Left renal pelvis (tissue), 4 donors: ENCODE data around the gene C22orf31. TPM values are rescaled to one million over a fixed set of nuclear protein-coding genes. Genes with fewer than 3 reads are reported as not detected.

Experiments
- DNase-seq, 4 donors: peaks; one replicate each; pipeline ENCODE4 v3.0.0-alpha.2; 2013; ENCODE audit warnings: low read depth in 4 of 4, low spot score in 3 of 4
- polyA plus RNA-seq, 4 donors: library from polyadenylated mRNA; unstranded; fragments of 120-200 nt; gene quantifications; one replicate each; pipeline ENCODE4 v1.2.1, GENCODE V29; 2013; ENCODE audit not compliant: insufficient read length in 4 of 4

Gene C22orf31
- polyA plus RNA-seq, 4 donors = 0.45 to 1.7 (median 1.1) TPM

GRCh38 chr22:29082826-29083545 is 21.4 kb upstream of the C22orf31 start:
- no peak for DNase-seq

GRCh38 chr22:29081517-29082236 is 20.0 kb upstream of the C22orf31 start:
- no peak for DNase-seq

DNA sequence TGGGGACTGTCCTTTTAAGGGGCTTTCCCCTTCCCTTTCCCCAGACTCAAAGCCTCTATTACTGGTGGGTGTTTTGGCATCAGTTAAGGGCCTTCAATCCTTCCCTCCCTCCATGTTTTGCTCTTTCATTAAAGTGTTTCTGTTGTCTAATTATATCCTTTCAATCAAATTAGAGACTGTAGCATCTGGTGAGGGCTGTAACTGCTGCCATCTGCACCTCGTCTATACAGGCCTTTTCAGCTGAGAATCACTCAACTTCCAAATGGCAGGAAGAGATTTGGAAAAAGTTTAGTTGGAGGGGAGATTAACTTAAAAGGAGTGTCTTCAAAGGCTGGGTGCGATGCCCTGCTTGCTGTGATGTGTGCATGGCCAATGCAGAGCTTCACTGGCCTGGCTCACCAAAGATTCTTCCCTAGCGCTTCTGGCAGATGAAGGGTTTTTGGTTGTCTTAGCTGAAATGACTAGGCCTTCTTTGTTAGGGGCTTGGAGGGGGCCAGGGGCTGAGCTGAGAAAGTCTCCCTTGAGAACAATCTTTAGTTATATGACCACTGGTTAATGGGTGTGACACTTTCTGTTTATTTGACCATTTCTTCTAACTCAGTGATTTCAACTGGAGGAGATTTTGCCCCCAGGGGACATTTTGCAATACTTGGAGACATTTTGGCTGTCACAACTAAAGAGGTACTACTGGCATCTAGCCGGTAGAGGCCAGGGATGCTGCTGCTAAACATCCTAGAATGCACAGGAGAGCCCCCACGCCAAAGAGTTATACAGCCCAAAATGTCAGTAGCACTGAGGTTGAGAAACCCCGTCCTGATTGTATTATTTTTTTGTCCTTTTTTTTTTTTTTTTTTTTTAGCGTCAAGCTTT is 18.7 kb upstream of the C22orf31 start:
- DNase-seq = no peak

GRCh38 chr22:29079218-29079901 is 17.7 kb upstream of the C22orf31 start:
- DNase-seq = no peak

GRCh38 chr22:29078869-29079207 is 17.2 kb upstream of the C22orf31 start:
- DNase-seq = no peak

DNA sequence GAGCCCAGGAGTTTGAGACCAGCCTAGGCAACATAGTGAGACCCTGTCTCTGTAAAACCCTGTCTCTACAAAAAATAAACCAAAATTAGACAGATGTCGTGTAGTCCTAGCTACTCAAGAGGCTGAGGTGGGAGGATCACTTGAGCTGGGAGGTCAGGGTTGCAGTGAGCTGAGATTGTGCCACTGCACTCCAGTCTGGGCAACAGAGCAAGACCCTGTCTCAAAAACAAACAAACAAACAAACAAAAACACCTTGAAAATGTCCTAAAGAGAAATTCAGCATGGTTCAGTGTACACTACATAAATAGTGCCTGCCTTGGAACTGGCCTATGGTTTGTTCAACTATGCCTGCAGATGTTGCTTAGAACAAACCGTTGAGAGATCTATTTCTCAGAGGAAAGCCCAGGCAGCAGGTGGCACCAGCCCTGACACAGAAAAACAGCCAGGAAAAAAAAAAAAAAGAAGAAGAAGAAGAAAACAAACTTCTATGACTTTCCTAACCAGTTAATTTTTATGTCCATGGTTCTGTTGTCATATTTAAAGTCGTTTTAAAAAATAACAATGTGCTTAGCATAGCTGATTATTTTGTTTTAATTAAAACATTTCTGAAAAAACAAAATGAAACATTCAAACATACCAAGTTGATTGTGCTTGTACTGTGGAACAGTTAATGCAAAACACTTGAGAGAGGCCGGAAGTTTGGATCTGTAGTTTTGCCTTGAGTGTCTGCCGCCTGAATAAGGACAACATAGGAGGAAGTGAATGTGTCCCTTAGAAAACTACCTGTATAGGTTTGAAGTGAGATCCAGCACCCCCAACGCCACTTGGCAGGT is 16.6 kb upstream of the C22orf31 start:
- DNase-seq = no peak

DNA sequence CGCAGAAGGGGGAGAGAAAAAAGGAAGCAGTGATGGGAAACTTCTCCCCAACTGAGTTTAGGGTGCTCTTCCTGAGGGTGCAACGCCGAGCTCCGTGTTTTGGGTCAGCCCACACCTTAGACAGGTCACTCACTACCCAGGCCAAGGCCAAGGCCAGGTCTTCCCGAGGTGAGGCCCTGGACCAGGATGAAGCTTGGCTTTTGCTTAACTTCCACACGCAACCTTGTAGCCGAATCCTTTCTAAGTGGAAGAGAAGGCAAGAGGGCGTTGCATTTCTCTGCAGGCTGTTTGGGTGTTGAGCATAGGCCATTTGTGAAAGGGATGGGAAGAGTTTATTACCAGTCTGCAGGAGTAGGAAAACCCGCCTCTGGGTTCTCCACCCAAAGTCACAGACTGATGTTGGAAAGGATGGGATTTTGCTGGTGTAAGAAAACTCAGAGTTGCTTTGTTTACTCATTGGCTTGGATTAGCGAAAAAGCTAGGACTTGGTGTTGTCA is 12.7 kb upstream of the C22orf31 start:
- DNase-seq = no peak

DNA sequence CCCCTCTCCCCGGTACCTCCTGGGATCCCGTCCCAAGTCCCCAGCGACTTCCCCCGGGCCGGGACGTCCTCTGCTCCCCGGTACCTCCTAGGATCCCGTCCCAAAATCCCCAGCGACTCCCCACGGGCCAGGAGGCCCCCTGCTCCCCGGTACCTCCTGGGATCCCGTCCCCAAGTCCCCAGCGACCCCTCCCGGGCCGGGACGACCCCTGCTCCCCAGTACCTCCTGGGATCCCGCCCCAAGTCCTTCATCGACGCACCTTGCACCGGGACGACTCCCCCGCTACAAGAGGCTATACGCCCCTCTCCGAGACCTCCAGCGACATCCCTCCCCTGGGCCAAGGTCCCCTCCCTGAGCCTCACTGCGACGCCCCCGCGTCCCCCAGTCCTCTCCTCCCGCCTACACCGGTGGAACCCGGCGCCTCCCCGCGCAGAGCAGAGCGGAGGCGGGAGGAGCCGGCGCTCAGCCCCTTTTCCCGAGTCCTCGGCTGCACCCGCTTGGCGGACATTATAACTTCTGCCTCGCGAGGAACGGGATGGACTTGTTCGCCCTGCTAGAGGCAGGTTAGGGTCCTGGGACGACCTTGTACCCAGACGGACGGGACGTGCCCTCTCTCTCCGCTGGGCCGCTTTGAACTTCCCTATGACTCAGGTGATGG is 12.1 kb upstream of the C22orf31 start:
- DNase-seq = no peak

DNA sequence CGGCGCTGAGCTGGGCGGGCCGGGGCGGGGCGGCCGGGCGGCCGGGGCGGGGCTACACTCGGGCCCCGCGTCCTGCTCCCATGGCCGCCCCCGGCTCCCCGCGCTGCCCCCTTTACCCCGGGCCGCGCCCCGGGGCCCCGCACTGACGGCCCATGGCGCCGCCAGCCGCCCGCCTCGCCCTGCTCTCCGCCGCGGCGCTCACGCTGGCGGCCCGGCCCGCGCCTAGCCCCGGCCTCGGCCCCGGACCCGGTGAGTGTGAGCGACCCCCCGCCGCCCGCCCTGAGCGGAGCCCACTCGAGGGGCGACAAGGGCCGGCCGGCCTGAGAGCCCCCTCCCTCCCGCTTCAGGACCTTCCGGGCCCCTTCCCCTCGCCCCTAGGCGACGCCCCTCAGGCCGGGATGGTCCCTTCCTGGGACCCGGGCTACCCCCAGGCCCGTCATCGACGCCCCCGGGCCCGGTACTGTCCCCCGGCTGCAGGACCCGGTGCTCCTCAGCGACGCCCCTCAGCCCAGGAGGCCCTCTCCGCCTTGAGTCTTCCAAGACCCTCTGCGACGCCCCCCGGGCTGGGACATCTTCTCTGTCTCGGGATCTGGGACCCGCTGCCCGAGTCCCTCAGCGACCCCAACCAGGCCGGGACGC is 11.5 kb upstream of the C22orf31 start, which contains the start of gene KREMEN1:
Gene KREMEN1 (plus strand): TSS at position 57 of the 639 bp plus-strand sequence. CDS start 96 bp downstream, at position 153.
- no peak for DNase-seq

GRCh38 chr22:29072193-29072978 is 10.8 kb upstream of the C22orf31 start:
- DNase-seq = peak in 2 of 4 donors; percentile 71 to 74

- DNase-seq = no peak
These were observed 9.8 kb upstream of the C22orf31 start for GRCh38 chr22:29071261-29072045.

DNA sequence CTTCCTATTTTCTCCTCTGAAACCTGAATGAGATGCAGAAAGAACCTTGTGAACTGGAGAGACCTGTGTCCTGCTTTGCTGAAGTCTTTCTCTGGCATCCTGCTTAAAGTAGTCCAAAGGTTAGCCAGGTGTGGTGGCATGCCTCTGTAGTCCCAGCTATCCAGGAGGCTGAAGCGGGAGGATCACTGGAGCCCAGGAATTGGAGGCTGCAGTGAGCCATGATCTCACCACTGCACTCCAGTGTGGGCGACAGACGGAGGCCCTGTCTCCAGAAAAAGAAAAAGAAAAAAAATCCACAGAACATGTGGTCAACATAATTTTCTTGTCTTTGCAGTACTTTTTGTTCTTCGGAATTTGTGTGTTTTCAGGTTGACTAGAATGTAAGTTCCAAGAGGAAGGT is 8.9 kb upstream of the C22orf31 start:
- no peak for DNase-seq

- no peak for DNase-seq
These were observed 7.8 kb upstream of the C22orf31 start for GRCh38 chr22:29069463-29069862.

DNA sequence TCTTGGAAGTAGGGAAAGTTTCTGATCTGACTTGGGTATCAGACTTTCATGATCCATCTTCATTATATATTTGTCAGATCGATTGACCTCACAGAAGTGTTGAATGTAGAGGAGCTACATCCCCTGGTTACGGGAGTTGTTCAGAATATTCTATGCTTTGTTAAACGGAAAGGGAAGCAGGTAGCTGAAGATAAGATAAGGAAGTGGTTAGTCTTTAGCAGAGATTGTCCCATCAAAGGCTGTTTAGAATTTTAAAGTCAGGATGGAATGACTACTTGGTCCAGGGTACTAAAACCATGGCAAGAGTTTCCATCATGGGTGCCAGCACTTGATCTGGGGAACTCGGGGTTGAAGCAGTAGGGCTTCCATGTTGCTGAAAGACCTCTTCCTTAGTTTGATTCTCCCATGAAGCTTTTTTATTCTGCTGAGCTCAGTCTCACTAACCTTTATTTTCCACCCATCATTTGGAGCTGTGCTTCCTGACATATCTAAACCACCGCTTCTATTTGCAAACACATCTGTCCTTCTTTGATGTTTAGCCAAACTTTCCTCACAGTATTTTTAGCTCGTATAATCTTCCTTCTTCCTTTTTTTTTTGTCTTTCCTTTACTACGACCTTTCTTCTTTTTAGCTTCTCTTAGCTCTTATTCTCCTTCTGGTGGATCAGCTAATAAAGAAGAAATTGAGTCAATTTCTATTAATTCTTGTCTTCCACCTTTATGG is 4.0 kb upstream of the C22orf31 start:
- DNase-seq = no peak

DNA sequence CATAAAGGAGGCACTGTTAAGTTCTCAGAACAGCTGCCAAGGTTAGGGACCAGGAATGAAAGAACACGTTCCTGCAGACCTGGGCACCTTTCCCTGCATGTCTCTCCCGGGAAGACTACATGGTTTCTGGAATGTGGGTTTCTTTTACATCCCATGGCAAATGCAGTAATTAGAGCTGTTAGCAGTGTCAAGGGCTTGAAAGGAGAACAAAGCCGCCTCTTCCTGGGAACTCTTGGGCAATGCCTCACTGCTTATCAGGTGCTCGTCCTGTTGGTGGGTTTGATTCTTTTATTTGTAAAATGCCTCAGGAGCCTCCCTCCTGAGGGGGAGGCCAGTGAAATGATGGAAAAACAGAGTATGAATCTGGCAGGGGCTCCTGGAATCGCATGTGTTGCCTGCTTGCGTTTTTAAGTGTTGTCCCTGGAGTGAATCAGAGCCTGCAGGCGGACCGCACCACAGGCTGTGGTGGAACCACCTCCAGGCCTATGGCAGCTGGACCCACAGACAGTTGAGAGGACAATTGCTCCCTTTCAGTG is 723 bp upstream of the C22orf31 start:
- DNase-seq = no peak

DNA sequence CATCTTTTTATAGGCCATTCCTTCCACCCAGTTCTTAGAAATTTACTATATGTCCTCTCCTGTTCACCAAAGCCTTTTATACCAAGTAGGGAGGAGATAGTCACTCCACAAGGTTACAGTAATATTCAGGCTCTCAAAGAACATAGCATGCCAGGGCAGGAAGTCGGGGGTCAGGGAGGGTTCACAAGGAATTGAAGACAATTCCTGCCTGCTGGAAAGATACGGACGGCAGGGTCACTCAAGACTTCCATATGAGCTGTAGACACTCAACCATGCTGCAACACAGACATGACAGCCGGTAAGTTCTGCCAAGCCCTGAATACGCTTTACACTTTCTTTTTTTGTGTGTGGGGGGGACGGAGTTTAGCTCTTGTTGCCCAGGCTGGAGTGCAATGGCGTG is 700 bp downstream of the C22orf31 start:
- DNase-seq = no peak
